ENCODE results near the gene CREM.

The CREM gene

GRCh38 chr10:35136263-35136815 is 9.7 kb downstream of the CREM start:
- no peak for DNase-seq

- no peak for DNase-seq
These were observed 13.5 kb downstream of the CREM start for GRCh38 chr10:35140126-35140525.

GRCh38 chr10:35140727-35141126 is 14.1 kb downstream of the CREM start:
- DNase-seq: no peak

- DNase-seq: no peak
These were observed 23.7 kb downstream of the CREM start for GRCh38 chr10:35150308-35150707.

GRCh38 chr10:35152992-35153391 is 26.3 kb downstream of the CREM start:
- DNase-seq: no peak

GRCh38 chr10:35153716-35154115 is 27.1 kb downstream of the CREM start:
- no peak for DNase-seq

- no peak for DNase-seq
These were observed 34.1 kb downstream of the CREM start for GRCh38 chr10:35160743-35161142.

GRCh38 chr10:35161906-35162305 is 35.3 kb downstream of the CREM start:
- DNase-seq: no peak

- DNase-seq: no peak
These were observed 38.5 kb downstream of the CREM start for GRCh38 chr10:35165136-35165535.

GRCh38 chr10:35165811-35166210 is 39.2 kb downstream of the CREM start:
- DNase-seq: no peak

- no peak for DNase-seq
These were observed 40.0 kb downstream of the CREM start for GRCh38 chr10:35166607-35167006.

- DNase-seq: no peak
These were observed 40.7 kb downstream of the CREM start for GRCh38 chr10:35167342-35167741.

GRCh38 chr10:35172146-35172545 is 45.5 kb downstream of the CREM start:
- no peak for DNase-seq

GRCh38 chr10:35172574-35172973 is 45.9 kb downstream of the CREM start:
- no peak for DNase-seq

GRCh38 chr10:35178331-35178730 is 51.7 kb downstream of the CREM start:
- no peak for DNase-seq

- DNase-seq: no peak
These were observed 56.2 kb downstream of the CREM start for GRCh38 chr10:35182631-35183510.

- no peak for DNase-seq
These were observed 58.0 kb downstream of the CREM start for GRCh38 chr10:35184527-35185171.

GRCh38 chr10:35185260-35186034 is 58.8 kb downstream of the CREM start:
- no peak for DNase-seq

- no peak for DNase-seq
These were observed 62.3 kb downstream of the CREM start for GRCh38 chr10:35188954-35189353.

GRCh38 chr10:35191523-35191922 is 64.9 kb downstream of the CREM start:
- DNase-seq: no peak

- DNase-seq: no peak
These were observed 66.1 kb downstream of the CREM start for GRCh38 chr10:35192645-35193249.

- DNase-seq: no peak
These were observed 67.8 kb downstream of the CREM start for GRCh38 chr10:35194471-35194870.

GRCh38 chr10:35194906-35195305 is 68.3 kb downstream of the CREM start:
- DNase-seq: no peak
